HG03066 (cell line): Measurements from ENCODE around the gene PLCB4.

ENCODE experiments used
- ATAC-seq: cut with Tn5 transposase; IDR thresholded peaks from one replicate; pipeline ENCODE4 v1.9.1; 2021; ENCODE audit warnings: low read depth; ENCODE audit not compliant: unreplicated experiment

PLCB4 gene

DNA sequence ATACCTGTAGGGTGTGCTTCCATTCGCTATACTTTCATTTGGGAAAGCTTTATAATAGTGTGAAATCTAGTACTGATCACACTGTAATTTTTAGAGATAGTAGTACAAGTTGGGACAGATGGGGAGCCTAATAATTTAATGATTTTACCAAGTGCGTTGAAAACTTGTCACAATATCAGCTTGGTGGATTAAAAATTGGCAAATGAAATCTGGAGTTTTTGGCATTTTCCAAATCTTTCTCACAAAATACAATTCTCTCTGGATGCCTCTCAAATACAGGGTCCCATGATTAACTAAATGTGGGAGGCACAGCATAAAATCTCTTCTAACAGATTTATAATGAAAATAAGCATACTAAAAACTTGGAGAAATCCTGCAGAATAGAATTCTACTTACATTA is 96.4 kb downstream of the PLCB4 start:
- ATAC-seq = no peak

DNA sequence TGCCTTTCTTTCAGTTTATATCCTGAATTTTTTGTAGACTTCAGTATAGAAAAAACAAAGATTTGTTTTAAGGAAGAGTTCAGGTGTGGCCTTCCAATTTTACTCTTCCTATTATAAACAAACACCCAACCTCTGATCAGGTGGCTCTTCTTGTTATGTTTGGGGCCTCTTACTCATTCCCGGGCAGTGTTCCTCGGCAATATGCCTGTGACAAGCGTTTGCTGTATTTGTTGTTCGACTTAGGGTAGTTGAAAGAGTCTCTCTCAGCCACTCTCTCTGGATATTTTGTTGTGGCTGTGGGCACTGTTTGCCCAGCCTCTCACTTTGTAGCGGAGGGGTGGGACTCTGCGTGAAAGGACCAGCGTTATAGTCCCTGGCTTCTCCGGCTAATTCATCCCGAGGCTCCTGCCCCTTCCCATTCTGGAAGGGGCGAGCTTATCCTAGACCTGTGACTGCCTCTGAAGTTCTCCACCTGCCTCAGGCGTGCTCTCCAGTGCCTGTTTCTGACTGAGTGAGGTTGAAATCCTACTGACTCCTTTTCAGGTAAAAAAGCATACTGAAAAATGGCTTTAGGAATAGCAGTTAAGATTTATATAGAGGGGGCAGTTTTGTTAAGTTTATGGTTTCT is 97.4 kb downstream of the PLCB4 start:
- ATAC-seq = no peak

DNA sequence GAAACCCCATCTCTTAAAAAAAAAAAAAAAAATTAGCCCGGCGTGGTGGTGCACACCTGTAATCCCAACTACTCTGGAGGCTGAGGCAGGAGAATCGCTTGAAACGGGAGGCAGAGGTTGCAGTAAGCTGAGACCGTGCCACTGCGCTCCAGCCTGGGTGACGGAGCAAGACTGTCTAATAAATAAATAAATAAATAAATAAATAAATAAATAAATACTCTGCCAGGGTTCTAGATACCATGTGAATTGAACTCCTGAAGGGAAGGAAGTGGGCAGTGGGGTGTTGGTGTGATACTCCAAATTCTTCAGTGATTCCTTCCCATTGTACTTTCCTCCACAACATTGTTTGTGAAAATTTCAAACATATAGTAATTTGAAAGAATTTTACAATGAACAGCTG is 100.5 kb downstream of the PLCB4 start:
- no peak for ATAC-seq

DNA sequence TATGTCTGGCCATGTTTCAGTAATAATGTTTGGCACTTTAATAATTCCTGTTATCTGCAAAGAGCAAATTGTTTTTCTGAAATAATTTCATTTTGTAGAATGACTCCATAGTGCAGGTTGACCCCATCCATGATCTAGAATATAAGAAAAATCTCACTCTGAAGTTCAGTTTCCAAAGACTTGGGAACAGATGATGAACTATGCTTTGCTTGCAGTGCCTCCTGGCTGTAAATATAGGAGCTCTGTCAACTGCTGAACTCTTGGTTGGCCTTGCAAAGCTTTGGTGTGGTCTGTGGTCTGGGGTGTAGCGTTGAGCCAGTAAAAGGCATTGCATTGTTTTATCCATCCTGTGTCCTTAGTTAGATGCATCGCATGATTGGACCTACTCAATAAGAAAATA is 104.0 kb downstream of the PLCB4 start:
- no peak for ATAC-seq

DNA sequence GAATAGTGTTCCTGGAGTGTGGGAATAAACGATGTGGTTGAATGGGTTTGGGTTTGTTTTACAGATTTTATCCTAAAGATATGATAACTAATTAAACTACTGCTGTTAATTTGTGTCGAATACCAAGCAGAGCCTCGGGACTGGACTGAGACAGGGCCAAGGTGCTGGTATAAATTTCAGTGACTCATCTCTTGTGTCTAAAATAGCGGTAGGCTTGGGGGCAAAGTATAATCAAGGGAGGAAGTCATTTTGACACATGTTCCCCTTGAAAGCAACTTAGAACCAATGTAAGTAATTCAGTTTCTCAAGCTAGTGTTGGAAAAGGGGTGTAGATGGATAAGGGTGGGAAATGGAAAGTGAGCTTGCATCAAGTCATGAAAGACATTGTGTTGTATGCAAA is 108.4 kb downstream of the PLCB4 start:
- no peak for ATAC-seq

DNA sequence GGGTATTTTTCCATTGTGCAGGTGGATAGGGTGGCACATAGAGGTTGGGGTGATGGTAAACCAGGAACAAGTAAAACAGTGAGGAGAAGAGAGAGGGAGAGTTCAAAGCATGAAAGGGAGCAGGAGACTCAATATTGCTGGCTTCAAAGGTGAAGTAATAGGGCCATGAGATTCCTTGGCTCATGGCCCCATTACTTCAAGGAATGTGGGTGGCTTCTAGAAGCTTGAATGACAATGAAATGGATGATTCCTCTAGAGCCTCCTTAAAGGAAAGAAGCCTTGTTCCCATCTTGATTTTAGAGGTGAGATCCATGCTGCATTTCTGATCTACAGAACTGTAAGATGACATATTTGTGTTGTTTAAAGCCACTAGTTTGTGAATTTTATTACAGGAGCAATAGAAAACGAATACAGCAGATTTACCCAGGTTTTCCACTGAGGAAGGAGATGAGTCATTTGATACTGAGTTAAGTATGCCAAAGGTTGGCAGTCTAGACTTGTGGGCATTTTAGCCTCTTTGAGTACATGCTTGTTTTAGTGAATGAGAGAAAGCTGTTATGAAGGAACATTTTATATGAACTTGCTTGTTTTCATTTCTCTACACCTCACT is 110.4 kb downstream of the PLCB4 start:
- ATAC-seq = no peak

DNA sequence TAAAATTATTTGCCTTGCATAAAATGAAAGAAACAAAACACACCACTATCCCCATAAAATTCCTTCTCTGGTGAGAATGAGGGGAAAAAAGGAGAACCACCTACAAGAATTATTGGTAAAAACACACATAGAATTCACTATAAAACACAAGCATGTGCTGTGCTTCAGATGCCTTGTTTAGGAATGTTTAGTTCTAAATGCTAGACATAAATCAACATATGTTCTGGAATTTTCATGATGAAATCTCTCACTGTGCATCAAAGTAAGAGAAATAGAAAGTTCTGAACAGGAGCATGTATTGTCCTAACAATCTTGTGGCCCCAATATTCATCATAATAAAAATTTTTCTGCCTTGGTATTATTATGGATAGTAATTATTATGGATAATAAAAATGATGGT is 111.0 kb downstream of the PLCB4 start:
- no peak for ATAC-seq

DNA sequence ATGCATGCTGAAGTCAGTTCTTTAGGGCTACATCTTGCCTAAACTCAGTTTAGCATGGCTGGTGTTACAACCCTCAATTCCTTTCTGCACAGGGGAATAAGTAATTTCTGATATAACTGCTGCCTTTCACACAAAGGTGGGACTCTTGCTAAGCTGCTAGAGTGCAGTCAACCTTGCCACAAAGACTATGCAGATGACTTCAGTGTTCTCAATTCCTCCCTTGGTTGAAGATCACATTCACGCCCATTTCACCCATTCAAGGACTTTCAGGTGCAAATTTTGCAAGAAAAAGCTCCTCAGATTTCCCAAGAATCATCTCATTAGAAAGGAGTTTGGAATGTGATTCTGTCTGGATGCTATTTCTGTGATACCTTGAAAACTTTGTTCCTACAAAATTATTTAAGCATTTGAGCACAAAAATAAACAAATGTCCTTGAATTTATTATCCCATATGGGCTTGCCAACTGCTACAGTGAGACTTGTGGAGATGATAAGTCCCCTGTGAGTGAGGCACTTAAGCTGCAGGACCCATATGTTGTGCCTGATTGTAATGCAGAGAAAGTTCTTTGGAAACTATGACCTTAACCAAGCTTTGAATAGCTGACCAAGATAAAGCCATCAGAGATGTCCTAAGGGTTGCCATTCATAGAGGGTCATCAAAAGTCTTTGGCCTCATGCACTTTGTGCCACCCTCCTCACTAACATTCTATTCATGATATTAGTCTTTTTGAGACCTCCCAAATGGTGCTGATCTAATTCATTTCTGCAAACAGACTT is 111.8 kb downstream of the PLCB4 start:
- no peak for ATAC-seq

DNA sequence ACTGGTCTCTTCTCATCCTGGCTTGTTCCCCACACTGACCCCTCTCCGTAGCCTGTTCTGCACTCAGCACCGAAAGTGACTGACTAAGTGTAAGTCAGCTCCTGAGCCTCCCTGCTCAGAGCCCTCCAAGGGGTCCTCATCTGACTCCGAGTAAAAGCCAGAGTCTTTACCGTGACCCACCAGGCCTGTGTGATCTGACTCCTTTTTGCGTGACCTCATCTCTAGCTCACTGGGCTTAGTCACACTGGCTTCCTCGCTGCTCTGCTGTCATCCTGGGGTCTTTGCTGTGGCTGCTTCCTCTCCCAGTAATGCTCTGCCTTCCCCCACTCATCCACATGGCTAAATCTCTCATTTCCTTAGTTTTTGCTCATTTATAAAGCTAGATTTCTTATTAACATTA is 116.6 kb downstream of the PLCB4 start:
- no peak for ATAC-seq

DNA sequence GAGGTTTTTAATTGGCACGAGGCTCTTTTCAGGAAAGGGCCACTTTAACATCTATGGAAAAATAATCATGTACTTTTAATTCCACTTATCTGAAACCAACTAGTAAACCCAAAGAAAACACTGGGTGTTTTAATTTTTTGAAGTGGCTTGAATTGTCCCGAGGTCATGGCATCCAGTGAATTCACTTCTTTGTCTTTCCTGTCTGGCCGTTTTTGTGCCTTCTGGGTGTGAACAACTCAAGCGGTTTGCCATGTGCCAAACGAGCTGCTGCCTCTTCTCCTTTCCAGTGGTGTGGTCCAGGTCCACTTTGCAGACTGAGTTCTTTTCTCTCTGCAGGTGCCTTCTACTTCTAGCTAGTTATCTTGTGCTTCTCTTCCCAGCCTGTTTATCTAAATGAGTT is 117.5 kb downstream of the PLCB4 start:
- no peak for ATAC-seq

DNA sequence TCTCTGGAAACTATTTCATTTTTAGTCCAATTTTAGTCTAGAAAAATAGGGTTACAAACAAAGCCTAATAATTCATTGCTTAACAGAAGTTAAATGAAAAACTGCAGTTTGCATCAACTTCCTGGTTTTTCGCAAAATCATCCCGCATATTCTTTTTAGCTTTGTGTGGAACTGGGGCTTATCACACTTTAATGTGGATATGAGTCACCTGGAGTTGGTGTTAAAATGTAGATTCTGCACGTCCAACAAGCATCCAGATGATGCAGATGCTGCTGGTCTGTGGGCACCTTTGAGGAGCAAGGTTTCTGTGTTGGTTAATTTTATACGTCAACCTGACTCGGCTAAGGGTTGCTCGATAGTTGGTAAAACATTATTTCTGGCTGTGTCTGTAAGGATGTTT is 126.1 kb downstream of the PLCB4 start:
- no peak for ATAC-seq

DNA sequence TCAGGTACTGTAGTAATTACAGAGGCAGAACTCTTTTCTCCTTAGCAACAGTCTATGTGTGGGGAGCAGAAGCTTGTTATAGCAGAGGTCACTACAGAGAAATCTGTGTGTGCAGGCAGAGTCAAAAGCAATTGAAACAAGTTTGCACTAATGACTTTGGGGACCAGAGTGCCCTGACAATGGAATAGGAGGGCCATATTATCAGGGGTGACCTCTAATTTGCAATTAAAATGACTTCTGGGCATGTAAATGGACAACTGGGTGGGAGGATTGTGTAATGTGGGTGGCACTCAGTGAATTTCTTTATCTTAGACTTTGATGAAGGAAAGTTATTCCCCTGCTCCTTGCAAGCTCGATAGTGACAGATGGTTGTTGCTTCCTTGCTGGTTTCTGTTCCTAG is 127.2 kb downstream of the PLCB4 start:
- no peak for ATAC-seq

DNA sequence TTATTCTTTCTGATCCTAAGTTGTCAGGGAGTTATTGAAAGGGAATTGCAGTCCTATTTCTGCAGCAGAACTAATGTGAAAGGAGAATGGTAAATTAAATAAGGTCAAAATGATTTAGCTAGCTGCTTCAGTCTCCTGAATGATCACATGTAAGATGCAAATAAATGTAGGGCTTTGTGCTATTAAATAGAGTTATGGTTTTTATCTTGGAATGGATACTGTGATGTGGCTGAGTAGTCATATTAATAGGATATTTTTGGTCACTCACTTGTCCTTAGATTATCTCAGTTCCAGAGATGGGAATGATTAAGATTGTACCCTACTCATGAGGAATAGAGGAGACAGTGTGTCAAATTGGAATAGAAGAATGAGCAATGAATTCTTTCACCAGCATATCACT is 129.6 kb downstream of the PLCB4 start:
- ATAC-seq = no peak

DNA sequence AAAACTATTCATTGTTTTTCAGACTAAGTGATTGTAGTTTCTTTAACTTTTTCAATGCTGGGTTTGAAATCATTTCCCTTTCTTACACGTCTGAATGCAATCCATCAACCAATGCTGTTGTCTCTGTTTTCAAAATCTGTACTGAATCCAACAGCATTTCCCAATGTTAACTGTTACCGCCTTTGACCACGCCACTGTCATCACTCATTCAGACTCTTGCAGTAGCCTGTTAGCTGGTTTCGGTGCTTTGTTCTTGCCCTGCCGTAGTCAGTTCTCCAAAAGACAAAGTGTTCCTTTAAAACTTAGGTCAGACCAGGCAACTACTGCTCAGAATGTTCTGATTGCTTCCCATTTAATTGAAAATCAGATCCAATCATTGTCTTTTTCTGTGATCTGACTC is 131.3 kb downstream of the PLCB4 start:
- ATAC-seq = no peak

DNA sequence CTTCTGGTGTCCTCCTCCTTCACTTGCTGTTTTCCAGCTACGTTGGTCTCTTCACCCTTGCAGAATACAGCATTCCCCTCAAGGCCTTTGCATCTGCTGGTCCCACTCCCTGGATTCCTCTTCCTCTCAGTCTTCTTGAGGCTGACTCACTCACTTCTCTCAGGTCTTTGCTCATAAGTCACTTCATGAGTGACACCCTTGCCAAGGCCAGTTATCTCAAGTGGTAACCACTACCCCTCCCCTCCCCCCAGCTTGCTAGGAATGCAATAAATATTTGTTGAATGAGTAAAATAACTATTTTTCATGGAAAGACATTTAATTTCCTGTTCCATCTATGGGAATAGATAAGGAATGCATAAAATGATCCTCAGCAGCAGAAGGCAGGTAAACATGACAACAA is 131.7 kb downstream of the PLCB4 start:
- no peak for ATAC-seq

DNA sequence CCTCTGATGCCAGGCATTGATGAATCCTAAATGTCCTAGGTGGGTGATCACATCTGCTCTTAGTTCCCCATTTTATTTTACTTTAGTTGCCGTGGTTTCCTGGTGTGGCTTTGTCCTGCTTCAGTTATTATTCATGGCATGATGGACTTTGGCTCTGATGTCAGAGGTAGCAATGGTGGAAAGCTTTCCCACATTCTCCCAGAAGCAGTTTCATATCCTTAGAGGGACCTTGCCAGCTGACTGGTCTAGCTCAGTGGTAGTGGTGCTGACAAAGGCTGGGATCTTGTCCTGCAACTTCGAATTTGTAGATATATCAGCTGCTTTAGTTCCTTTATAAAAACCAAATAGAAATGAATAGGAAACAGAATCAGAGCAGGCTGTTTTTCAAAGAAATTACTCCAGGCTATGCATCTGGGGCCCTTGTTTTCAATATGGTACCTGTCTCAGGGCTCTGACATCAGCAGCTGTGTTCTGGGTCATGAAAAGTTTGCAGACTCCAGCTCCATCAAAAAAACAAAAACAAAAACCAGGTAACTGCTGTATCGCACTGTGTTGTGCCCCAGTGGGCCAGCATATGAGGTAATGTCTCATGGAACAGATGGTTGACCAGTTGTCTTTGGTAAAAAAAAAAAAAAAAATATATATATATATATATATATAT is 133.7 kb downstream of the PLCB4 start:
- no peak for ATAC-seq

DNA sequence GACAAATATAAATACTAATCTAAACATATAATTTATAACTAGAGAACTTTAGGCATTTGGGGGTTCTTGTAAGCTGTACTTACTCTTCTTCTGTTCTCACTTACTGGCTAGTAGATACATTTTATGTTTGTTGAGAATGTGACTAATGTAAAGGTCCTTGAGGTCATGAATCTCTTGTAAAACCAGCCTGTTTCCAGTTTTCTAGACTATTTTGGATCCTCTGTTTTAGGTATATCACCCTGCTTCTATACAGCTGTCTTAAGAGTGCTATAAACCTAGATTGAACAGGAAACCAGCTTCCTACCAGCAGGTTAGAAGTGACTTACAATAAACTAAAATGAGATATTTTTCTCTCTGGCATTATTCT is 134.2 kb downstream of the PLCB4 start:
- ATAC-seq = no peak

DNA sequence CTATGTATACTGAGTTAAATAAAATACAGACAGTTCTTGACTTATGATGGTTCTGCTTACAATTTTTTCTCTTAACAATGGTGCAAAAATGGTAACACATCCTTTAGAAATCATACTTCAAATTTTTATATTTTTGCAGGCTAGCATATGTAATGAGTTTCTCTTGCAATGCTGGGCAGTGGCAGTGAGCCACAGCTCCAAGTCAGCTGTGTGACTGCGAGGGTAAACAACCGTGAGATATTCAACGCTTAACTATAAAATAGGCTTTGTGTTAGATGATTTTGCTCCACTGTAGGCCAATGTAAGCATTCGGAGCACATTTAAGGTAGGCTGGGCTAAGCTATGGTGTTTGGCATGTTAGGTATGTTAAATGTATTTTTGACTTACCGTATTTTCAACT is 136.1 kb downstream of the PLCB4 start:
- ATAC-seq = no peak

DNA sequence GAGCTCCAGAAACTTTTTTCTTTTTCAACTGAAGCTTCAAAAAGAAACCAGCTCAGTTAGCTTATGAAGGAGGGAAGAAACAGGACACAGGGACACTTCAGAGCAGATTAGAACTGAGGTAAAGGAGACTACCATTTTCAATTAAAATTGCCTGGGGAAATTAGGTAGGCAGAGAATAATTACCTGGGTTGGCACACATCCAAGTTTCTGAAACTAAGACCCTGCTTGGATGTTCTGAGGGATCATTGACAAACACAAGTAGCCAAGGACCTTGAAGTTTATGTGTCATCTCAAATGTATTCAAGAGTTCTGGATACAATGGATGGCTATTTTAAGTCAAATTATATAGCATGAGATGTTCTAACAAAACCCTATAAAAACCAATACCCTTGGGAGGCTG is 137.6 kb downstream of the PLCB4 start:
- ATAC-seq = no peak

DNA sequence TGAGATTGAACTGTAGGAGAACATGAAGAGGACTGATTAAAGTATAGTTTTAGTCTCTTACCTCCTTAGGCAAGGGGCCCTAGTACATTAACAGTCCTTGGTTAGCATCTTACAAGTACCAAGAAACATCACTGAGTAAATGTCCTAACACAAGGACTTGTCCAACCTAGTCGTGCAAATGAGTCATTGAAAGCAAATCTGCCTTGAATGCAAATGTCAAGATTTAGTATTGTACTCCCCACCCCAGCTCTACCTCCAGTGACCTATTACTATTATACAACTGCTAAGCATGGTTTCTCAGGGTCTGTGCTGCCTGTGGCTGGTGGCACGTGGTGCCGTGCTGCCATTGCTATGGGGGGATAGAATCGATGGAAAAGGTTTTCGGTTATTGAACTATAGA is 138.4 kb downstream of the PLCB4 start:
- ATAC-seq = no peak

DNA sequence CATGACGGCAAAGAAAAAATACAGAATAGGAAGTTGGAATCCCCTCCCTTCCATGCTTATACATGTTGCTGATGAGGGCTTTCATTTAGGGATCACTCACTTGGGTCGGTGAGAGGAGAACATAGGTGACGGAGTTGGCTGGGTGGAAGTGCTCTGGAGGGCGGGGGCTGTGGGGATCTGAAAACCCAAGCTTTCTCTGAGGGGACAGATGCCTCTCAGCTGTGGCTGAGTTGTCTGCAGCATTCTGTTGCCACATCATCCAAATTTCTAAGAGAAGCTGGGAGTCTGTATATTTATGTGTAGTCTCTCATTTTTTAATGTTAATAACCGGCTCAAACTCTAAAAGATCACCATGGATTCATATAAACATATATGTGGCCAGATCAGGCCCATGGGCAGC is 141.5 kb downstream of the PLCB4 start:
- no peak for ATAC-seq
